Measurements from ENCODE around the gene NEURL4. TPM values are rescaled to one million over a fixed set of nuclear protein-coding genes. Genes with fewer than 3 reads are reported as not detected.

NEURL4 gene
- total RNA-seq, 4 donors from 2014 or later, result 9.7 to 18.7 (median 14.4) TPM

GRCh38 chr17:7354262-7354843 lies 25.2 kb upstream of the NEURL4 start:
- Histone ChIP-seq H3K9me3 (no peaks in the 10 kb centered on the region), H3K27me3 (no peaks in the 10 kb centered on the region), H3K27ac (peak overlapping the region; percentile 98 to 100 (median 98)), H3K4me3 (peak overlapping the region in 3 of 4 donors; percentile 34 to 88 (median 80)), H3K4me1 (peaks cover 48 to 71% (median 54%) of the 10 kb centered on the region in 3 donors), H3K36me3 (no peaks in the 10 kb centered on the region)
- peak in 3 of 6 experiments; percentile 21 to 53 (median 27) for TF ChIP-seq CTCF (IDR thresholded peaks at IDR 0.05)
- peak in 1 of 4 donors; percentile 23 for TF ChIP-seq POLR2A (IDR thresholded peaks at IDR 0.05)
- WGBS, 2 donors, result 39 to 51% methylated on average over 5 to 9 of the region's 9 CpGs
- intact Hi-C loops (cut with DNase I), result no loop called here
- no peak for DNase-seq

GRCh38 chr17:7352910-7353635 lies 23.9 kb upstream of the NEURL4 start:
- intact Hi-C loops (cut with DNase I), result no loop called here

GRCh38 chr17:7352503-7352889 lies 23.4 kb upstream of the NEURL4 start:
- 14 to 27% methylated on average over 10 of the region's 10 CpGs for WGBS, 2 donors
- DNase-seq, result no peak
- no peaks in the 10 kb centered on the region for H3K36me3 ChIP-seq
- TF ChIP-seq CTCF (IDR thresholded peaks at IDR 0.05) (peak in 2 of 6 experiments; percentile 44 to 53), POLR2A (IDR thresholded peaks at IDR 0.05) (no peak)
- peaks cover 48 to 77% (median 54%) of the 10 kb centered on the region in 3 donors for H3K4me1 ChIP-seq
- H3K9me3 ChIP-seq, result no peaks in the 10 kb centered on the region
- H3K27ac ChIP-seq, result peak overlapping the region; percentile 98 to 100 (median 98)
- peak overlapping the region; percentile 80 to 89 (median 87) for H3K4me3 ChIP-seq
- no peaks in the 10 kb centered on the region for H3K27me3 ChIP-seq
- intact Hi-C loops (cut with DNase I), result no loop called here

More at GRCh38 chr17:7352910-7353635, 23.9 kb upstream of the NEURL4 start:
- peak overlapping the region; percentile 98 to 100 (median 98) for H3K27ac ChIP-seq
- H3K4me3 ChIP-seq, result peak overlapping the region; percentile 80 to 89 (median 87)
- no peak for DNase-seq
- WGBS, 2 donors, result 83 to 97% methylated on average over 1 to 6 of the region's 37 CpGs
- peaks cover 48 to 77% (median 54%) of the 10 kb centered on the region in 3 donors for H3K4me1 ChIP-seq
- H3K36me3 ChIP-seq, result no peaks in the 10 kb centered on the region
- H3K9me3 ChIP-seq, result no peaks in the 10 kb centered on the region
- TF ChIP-seq POLR2A (IDR thresholded peaks at IDR 0.05) (no peak), CTCF (IDR thresholded peaks at IDR 0.05) (no peak)
- H3K27me3 ChIP-seq, result no peaks in the 10 kb centered on the region

- peak within 1 kb of the TSS; percentile 80 to 89 (median 87) for H3K4me3 ChIP-seq
- 0% methylated on average over 2 of the region's 91 CpGs; no CpG with 5 or more reads in 1 of the 2 donors for WGBS, 2 donors
- no peaks in the 10 kb centered on the region for H3K9me3 ChIP-seq
- intact Hi-C loops (cut with DNase I), result no loop called here
- H3K27ac ChIP-seq, result peak within 1 kb of the TSS; percentile 98 to 100 (median 98)
- peaks cover 48 to 74% (median 54%) of the 10 kb centered on the region in 3 donors for H3K4me1 ChIP-seq
- no peaks in the 10 kb centered on the region for H3K36me3 ChIP-seq
- no peak for DNase-seq
- peak in 3 of 4 donors; percentile 8 to 64 (median 34) for TF ChIP-seq POLR2A (IDR thresholded peaks at IDR 0.05)
- TF ChIP-seq CTCF (IDR thresholded peaks at IDR 0.05), result peak in 4 of 6 experiments; percentile 0 to 37 (median 20)
- H3K27me3 ChIP-seq, result no peaks in the 10 kb centered on the region
Observed at GRCh38 chr17:7351665-7352502, 22.7 kb upstream of the NEURL4 start, which contains the start of gene KCTD11. TSS of gene KCTD11 (plus strand) at chr17:7352162.

Data from esophagus squamous epithelium (tissue), 5 donors.